Esophagus squamous epithelium (tissue), 5 donors: ENCODE results near the gene WDR46. TPM values are rescaled to one million over a fixed set of nuclear protein-coding genes. Genes with fewer than 3 reads are reported as not detected.

ENCODE experiments used
- DNase-seq: peaks from one replicate; lab custom pipeline; 2025; lab: John Stamatoyannopoulos, UW
- H3K27ac ChIP-seq, 4 donors: fragments of 200-600 bp; sonication (generic); one replicate each; pipeline ENCODE4 v1.5.1; 2016 to 2019; ENCODE audit warnings: mild to moderate bottlenecking in 1 of 4
- H3K27me3 ChIP-seq, 4 donors: fragments of 200-600 bp; sonication (generic); 1 replicate in 3 of 4; 2 replicates in 1 of 4; pipeline versions ENCODE4 v1.5.1 to v1.6.0; 2017 to 2021; ENCODE audit warnings: antibody characterized with exemption in 1 of 4
- H3K36me3 ChIP-seq, 3 donors: fragments of 200-600 bp; sonication (generic); one replicate each; pipeline ENCODE4 v1.5.1; 2016 to 2019
- H3K4me1 ChIP-seq, 3 donors: fragments of 200-600 bp; sonication (generic); one replicate each; pipeline ENCODE4 v1.5.1; 2017 to 2019
- H3K4me3 ChIP-seq, 4 donors: fragments of 200-600 bp; sonication (generic); 1 replicate in 3 of 4; 2 replicates in 1 of 4; pipeline ENCODE4 v1.5.1; 2016 to 2019; ENCODE audit warnings: mild to moderate bottlenecking in 2 of 4, moderate library complexity in 1 of 4
- H3K9me3 ChIP-seq, 3 donors: fragments of 200-600 bp; sonication (generic); one replicate each; pipeline ENCODE4 v1.5.1; 2016 to 2019
- POLR2A ChIP-seq, 4 donors: fragments of 450-650 bp; IDR thresholded peaks; one replicate each; pipeline ENCODE4 v1.6.1; 2017; ENCODE audit warnings: antibody characterized with exemption in 4 of 4, mild to moderate bottlenecking in 4 of 4, moderate library complexity in 3 of 4
- WGBS, 2 donors: methylation state at CpG; one replicate each; pipeline ENCODE4 v1.1.5; 2018; 5-methylcytosine and 5-hydroxymethylcytosine counted together
- intact Hi-C: fragments of 100-400 bp; cut with DNase I; formaldehyde crosslinking; loops from one replicate; pipeline ENCODE4 v1.15.0; 2022
- total RNA-seq, 4 donors: library from RNA; depleted of rRNA; stranded (reverse); fragments of >200 nt; gene quantifications; one replicate each; pipeline ENCODE4 v1.1.0, GENCODE V29; 2016
- TF ChIP-seq, protein P1 (sequence below), 6 experiments: fragments of 450-650 bp in 4 of 6; fragments of 200-600 bp in 2 of 6; sonication (generic) in 2 of 6; IDR thresholded peaks; one replicate each; pipeline ENCODE4 v1.5.1; 2016 to 2019; ENCODE audit warnings: antibody characterized with exemption in 6 of 6, mild to moderate bottlenecking in 4 of 6, moderate library complexity in 4 of 6
- donor health status: DM: yes; HTN: yes; CAD: no.

WDR46 gene, protein sequence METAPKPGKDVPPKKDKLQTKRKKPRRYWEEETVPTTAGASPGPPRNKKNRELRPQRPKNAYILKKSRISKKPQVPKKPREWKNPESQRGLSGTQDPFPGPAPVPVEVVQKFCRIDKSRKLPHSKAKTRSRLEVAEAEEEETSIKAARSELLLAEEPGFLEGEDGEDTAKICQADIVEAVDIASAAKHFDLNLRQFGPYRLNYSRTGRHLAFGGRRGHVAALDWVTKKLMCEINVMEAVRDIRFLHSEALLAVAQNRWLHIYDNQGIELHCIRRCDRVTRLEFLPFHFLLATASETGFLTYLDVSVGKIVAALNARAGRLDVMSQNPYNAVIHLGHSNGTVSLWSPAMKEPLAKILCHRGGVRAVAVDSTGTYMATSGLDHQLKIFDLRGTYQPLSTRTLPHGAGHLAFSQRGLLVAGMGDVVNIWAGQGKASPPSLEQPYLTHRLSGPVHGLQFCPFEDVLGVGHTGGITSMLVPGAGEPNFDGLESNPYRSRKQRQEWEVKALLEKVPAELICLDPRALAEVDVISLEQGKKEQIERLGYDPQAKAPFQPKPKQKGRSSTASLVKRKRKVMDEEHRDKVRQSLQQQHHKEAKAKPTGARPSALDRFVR
- 10 to 100 TPM; 30.0 to 62.3 (median 55.6) TPM for total RNA-seq

- DNase-seq: no peak
- peaks cover 12 to 76% (median 30%) of the 10 kb centered on the region in 3 donors for H3K36me3 ChIP-seq
- intact Hi-C loops: no loop called here
Measured at GRCh38 chr6:33288921-33289783, at the start of gene WDR46, which contains the start of gene PFDN6. TSS of gene WDR46 (minus strand) at chr6:33289239. CDS start at chr6:33289170, 69 bp downstream. TSS of gene PFDN6 (plus strand) at chr6:33289601. CDS start at chr6:33289857, 256 bp downstream.

GRCh38 chr6:33336495-33336894, 47.5 kb upstream of the WDR46 start:
- Histone ChIP-seq H3K4me3 (no peak overlapping the region), H3K27ac (no peak overlapping the region), H3K36me3 (no peaks in the 10 kb centered on the region), H3K27me3 (no peaks in the 10 kb centered on the region), H3K4me1 (no peaks in the 10 kb centered on the region), H3K9me3 (no peaks in the 10 kb centered on the region)
- no peak for DNase-seq
- WGBS, 2 donors: 88 to 100% methylated on average over 1 to 2 of the region's 3 CpGs
- TF ChIP-seq POLR2A (IDR thresholded peaks at IDR 0.05): no peak
- TF ChIP-seq, protein P1, sequence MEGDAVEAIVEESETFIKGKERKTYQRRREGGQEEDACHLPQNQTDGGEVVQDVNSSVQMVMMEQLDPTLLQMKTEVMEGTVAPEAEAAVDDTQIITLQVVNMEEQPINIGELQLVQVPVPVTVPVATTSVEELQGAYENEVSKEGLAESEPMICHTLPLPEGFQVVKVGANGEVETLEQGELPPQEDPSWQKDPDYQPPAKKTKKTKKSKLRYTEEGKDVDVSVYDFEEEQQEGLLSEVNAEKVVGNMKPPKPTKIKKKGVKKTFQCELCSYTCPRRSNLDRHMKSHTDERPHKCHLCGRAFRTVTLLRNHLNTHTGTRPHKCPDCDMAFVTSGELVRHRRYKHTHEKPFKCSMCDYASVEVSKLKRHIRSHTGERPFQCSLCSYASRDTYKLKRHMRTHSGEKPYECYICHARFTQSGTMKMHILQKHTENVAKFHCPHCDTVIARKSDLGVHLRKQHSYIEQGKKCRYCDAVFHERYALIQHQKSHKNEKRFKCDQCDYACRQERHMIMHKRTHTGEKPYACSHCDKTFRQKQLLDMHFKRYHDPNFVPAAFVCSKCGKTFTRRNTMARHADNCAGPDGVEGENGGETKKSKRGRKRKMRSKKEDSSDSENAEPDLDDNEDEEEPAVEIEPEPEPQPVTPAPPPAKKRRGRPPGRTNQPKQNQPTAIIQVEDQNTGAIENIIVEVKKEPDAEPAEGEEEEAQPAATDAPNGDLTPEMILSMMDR (IDR thresholded peaks at IDR 0.05): no peak
- intact Hi-C loops: no loop called here

More at GRCh38 chr6:33288921-33289783, at the start of gene WDR46, which contains the start of gene PFDN6:
- peak in 1 of 4 donors; percentile 45 for TF ChIP-seq POLR2A (IDR thresholded peaks at IDR 0.05)
- TF ChIP-seq, protein P1 (IDR thresholded peaks at IDR 0.05): no peak
- Histone ChIP-seq H3K27ac (peak within 1 kb of the TSS; percentile 68 to 92 (median 82)), H3K4me1 (peaks cover 21 to 42% (median 25%) of the 10 kb centered on the region in 3 donors), H3K4me3 (peak within 1 kb of the TSS; percentile 53 to 84 (median 82)), H3K27me3 (no peaks in the 10 kb centered on the region), H3K9me3 (no peaks in the 10 kb centered on the region)
- 1 to 2% methylated on average over 23 to 25 of the region's 43 CpGs for WGBS, 2 donors

- Histone ChIP-seq H3K27me3 (no peaks in the 10 kb centered on the region), H3K27ac (no peak overlapping the region), H3K4me3 (no peak overlapping the region), H3K9me3 (no peaks in the 10 kb centered on the region), H3K4me1 (no peaks in the 10 kb centered on the region), H3K36me3 (no peaks in the 10 kb centered on the region)
- 67 to 81% methylated on average over 4 of the region's 4 CpGs for WGBS, 2 donors
- no peak for TF ChIP-seq POLR2A (IDR thresholded peaks at IDR 0.05)
- TF ChIP-seq, protein P1 (IDR thresholded peaks at IDR 0.05): no peak
- DNase-seq: no peak
- intact Hi-C loops: no loop called here
Measured at GRCh38 chr6:33335916-33336315, 46.9 kb upstream of the WDR46 start.

- Histone ChIP-seq H3K36me3 (no peaks in the 10 kb centered on the region), H3K27me3 (no peaks in the 10 kb centered on the region), H3K4me3 (no peak overlapping the region), H3K27ac (no peak overlapping the region), H3K4me1 (no peaks in the 10 kb centered on the region), H3K9me3 (no peaks in the 10 kb centered on the region)
- TF ChIP-seq, protein P1 (IDR thresholded peaks at IDR 0.05): no peak
- no peak for TF ChIP-seq POLR2A (IDR thresholded peaks at IDR 0.05)
- DNase-seq: no peak
- WGBS, 2 donors: 85 to 93% methylated on average over 4 of the region's 4 CpGs
- intact Hi-C loops: no loop called here
Measured at GRCh38 chr6:33333666-33334065, 44.6 kb upstream of the WDR46 start.
